Progenitor cell of endocrine pancreas (in vitro differentiated cells): ENCODE data around the gene PCSK5. TPM values are rescaled to one million over a fixed set of nuclear protein-coding genes. Genes with fewer than 3 reads are reported as not detected.

Experiments
- DNase-seq: peaks from one replicate; pipeline ENCODE4 v3.0.0; 2021; ENCODE audit warnings: low spot score; ENCODE audit not compliant: unreplicated experiment
- H3K27ac Mint-ChIP-seq: 2 replicates; pipeline ENCODE4 v1.8.0; 2021; ENCODE audit warnings: mild to moderate bottlenecking, moderate library complexity, mixed read lengths
- H3K27me3 Mint-ChIP-seq: 2 replicates; pipeline ENCODE4 v1.8.0; 2021; ENCODE audit warnings: mixed read lengths
- H3K36me3 Mint-ChIP-seq: 2 replicates; pipeline ENCODE4 v1.8.0; 2022; ENCODE audit warnings: mixed read lengths; ENCODE audit not compliant: insufficient read depth
- H3K4me1 Mint-ChIP-seq: 2 replicates; pipeline ENCODE4 v1.8.0; 2021; ENCODE audit warnings: low read depth, mixed read lengths
- H3K4me3 Mint-ChIP-seq: 2 replicates; pipeline ENCODE4 v1.8.0; 2021; ENCODE audit warnings: low read depth, mild to moderate bottlenecking, moderate library complexity, mixed read lengths
- H3K9me3 Mint-ChIP-seq: 2 replicates; pipeline ENCODE4 v1.8.0; 2021; ENCODE audit warnings: low read depth, mixed read lengths
- total RNA-seq: library from RNA; stranded (reverse); gene quantifications from 2 replicates; pipeline ENCODE4 v1.2.1, GENCODE V29; 2021
- TF ChIP-seq, protein P1 (sequence below): fragments of 200-600 bp; sonication (generic); IDR thresholded peaks from one replicate; pipeline ENCODE4 v1.5.0; 2021; ENCODE audit warnings: antibody characterized with exemption, mild to moderate bottlenecking; ENCODE audit not compliant: unreplicated experiment

The PCSK5 gene
- total RNA-seq, 1 donor from 2014 or later = 7.3 TPM

DNA sequence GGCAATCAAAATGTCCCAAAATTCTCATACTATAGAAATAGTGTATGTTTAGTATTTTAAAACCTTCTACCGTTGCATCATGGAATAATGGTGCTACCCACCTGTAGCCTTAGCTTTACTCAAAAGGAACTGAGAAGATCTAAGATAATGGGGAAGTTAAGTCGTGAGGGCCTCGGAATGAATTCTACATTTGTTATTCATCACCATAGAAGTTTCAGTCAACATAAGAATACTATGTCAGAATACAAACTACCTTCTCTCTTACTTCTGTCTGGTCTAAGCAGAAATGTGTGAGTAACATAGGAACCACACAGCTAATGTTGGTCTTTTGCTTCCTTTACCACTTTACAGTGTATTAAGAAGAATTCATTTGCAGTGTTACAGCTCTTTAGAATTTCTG lies 460.5 kb downstream of the PCSK5 start:
- Mint-ChIP-seq H3K27me3 (peaks cover 7% of the 10 kb centered on the region), H3K4me1 (peaks cover 1% of the 10 kb centered on the region), H3K4me3 (no peak overlapping the region), H3K9me3 (peaks cover 2% of the 10 kb centered on the region), H3K27ac (no peak overlapping the region), H3K36me3 (no peaks in the 10 kb centered on the region)
- TF ChIP-seq, protein P1, sequence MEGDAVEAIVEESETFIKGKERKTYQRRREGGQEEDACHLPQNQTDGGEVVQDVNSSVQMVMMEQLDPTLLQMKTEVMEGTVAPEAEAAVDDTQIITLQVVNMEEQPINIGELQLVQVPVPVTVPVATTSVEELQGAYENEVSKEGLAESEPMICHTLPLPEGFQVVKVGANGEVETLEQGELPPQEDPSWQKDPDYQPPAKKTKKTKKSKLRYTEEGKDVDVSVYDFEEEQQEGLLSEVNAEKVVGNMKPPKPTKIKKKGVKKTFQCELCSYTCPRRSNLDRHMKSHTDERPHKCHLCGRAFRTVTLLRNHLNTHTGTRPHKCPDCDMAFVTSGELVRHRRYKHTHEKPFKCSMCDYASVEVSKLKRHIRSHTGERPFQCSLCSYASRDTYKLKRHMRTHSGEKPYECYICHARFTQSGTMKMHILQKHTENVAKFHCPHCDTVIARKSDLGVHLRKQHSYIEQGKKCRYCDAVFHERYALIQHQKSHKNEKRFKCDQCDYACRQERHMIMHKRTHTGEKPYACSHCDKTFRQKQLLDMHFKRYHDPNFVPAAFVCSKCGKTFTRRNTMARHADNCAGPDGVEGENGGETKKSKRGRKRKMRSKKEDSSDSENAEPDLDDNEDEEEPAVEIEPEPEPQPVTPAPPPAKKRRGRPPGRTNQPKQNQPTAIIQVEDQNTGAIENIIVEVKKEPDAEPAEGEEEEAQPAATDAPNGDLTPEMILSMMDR = no peak
- no peak for DNase-seq

DNA sequence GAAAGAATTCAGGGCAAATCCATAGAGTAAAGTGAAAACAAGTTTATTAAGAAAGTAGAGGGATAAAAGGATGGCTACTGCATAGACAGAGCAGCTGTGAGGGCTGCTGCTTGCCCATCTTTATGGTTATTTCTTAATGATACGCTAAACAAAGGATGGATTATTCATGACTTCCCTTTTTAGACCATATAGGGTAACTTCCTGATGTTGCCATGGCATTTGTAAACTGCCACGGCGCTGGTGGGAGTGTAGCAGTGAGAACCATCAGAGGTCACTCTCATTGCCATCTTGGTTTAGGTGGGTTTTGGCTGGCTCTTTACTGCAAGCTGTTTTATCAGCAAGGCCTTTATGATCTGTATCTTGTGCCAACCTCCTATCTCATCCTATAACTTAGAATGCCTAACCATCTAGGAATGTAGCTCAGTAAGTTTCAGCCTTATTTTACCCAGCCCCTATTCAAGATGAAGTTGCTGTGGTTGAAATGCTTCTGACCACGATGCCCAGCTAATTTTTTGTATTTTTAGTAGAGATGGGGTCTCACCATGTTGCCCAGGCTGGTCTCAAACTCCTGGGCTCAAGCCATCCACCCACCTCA lies 461.6 kb downstream of the PCSK5 start:
- no peaks in the 10 kb centered on the region for H3K36me3 Mint-ChIP-seq
- H3K4me3 Mint-ChIP-seq = no peak overlapping the region
- TF ChIP-seq, protein P1 = no peak
- peaks cover 6% of the 10 kb centered on the region for H3K4me1 Mint-ChIP-seq
- H3K9me3 Mint-ChIP-seq = peaks cover 2% of the 10 kb centered on the region
- no peak for DNase-seq
- no peak overlapping the region for H3K27ac Mint-ChIP-seq
- peaks cover 8% of the 10 kb centered on the region for H3K27me3 Mint-ChIP-seq

DNA sequence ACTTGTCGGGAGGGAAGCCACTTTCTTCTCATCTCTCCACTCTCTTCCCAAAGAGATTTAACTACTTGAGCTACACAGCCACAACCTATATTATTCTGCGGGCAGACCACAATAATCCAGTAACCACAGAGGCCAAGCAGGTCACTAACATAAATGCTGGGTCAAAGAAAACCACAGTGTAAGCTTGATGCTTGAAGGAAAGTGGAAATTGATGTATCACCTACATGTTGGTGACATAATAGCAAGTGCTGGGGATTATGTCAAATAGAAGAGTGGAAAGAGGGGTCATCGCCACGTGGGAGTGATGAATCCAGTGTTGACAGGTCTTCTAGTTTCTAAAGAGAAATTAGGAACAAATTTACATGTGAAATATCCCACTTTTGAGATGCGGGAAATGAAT lies 462.8 kb downstream of the PCSK5 start:
- Mint-ChIP-seq H3K4me1 (peaks cover 6% of the 10 kb centered on the region), H3K4me3 (no peak overlapping the region), H3K27ac (no peak overlapping the region), H3K27me3 (peaks cover 8% of the 10 kb centered on the region), H3K9me3 (peaks cover 2% of the 10 kb centered on the region), H3K36me3 (no peaks in the 10 kb centered on the region)
- DNase-seq = no peak
- TF ChIP-seq, protein P1 = no peak

DNA sequence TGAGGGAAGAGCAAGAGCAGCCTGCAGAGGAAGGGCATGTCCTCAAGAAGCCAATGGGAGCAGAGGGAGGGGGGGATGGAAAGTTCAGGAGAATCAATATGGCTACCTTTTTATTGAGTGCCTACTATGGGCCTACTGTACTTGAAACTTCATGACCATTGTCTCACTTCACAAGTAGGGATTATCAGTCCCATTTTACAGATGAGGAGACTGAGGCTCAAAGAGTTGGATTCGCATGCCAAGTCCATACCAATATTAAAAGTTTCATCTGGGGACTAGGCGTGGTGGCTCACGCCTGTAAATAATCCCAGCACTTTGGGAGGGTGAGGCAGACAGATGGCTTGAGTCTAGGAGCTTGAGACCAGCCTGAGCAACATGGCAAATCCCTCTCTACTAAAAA lies 463.7 kb downstream of the PCSK5 start:
- Mint-ChIP-seq H3K36me3 (no peaks in the 10 kb centered on the region), H3K9me3 (peaks cover 2% of the 10 kb centered on the region), H3K4me3 (no peak overlapping the region), H3K27me3 (peaks cover 8% of the 10 kb centered on the region), H3K27ac (no peak overlapping the region), H3K4me1 (peaks cover 6% of the 10 kb centered on the region)
- TF ChIP-seq, protein P1 = no peak
- DNase-seq = no peak

DNA sequence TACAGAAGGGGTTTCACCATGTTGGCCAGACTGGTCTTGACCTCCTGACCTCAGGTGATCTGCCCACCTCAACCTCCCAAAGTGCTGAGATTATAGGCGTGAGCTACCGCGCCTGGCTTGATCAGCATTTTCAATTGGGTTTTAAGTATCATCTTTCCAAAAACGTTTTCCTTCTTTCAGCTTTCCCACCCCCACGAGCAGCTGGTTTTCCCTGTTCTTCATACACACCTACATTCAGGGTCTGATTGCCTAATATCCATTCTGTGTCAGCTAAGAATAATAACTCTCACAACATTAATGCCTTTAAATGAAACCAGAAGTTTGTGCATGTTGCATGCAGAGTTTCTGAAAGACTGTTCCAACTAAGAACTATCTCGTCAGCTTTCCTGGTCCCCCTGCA lies 465.4 kb downstream of the PCSK5 start:
- Mint-ChIP-seq H3K4me3 (no peak overlapping the region), H3K27ac (no peak overlapping the region), H3K4me1 (peaks cover 6% of the 10 kb centered on the region), H3K27me3 (peaks cover 8% of the 10 kb centered on the region), H3K9me3 (peaks cover 2% of the 10 kb centered on the region), H3K36me3 (no peaks in the 10 kb centered on the region)
- TF ChIP-seq, protein P1 = no peak
- DNase-seq = no peak
